COR-L47 (cell line): ENCODE measurements around the gene ARL6IP1.
A peak's percentile ranks its signal among the peaks of the same experiment; 100 is the strongest.
"Not testable (repeated sequence)": the region's sequence is repeated elsewhere in the genome, so short reads cannot be mapped to it uniquely, and the experiment has no call there.

Source experiments
- DNase-seq: peaks from one replicate; lab custom pipeline; 2025; lab: John Stamatoyannopoulos, UW

Gene ARL6IP1

DNA sequence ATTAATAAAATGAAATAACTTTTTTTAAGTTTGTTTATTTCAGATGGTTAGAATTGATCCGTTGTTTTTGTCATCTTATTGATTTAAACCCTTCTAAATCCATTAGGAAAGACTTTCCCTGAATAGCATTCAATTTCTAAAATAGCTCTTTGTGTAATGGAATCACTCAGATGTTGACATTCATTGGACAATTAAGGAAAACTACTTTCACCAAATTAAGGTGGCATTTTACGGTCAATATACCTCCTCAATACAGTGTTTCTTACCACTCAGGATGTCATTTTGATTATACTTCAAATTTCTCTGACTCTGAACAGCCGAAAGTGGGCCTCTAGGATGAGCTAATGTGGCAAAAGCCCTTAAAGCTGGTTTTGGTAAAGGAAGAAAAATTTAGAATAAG lies 1.8 kb downstream of the ARL6IP1 start:
- no peak for DNase-seq

DNA sequence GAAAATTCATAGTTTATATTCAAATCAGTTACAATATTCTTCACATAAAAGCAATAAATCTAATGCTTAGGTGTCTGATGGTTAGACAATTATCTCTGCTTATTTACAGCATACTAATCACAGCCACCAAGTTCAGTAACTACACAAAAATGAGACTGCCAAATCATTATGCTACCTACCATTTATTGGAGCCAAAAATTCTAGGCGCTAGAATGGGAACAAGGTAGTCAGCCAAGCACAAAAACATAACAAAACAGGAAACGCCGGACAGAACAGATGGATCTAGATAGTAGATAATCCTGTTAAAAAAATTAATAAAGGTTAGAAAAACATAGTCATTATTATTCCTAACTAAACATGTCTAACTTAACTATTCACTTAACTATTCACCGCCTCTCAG lies 3.6 kb downstream of the ARL6IP1 start:
- DNase-seq = no peak

- DNase-seq = no peak
Measured at GRCh38 chr16:18796377-18796776, 5.0 kb downstream of the ARL6IP1 start.

DNA sequence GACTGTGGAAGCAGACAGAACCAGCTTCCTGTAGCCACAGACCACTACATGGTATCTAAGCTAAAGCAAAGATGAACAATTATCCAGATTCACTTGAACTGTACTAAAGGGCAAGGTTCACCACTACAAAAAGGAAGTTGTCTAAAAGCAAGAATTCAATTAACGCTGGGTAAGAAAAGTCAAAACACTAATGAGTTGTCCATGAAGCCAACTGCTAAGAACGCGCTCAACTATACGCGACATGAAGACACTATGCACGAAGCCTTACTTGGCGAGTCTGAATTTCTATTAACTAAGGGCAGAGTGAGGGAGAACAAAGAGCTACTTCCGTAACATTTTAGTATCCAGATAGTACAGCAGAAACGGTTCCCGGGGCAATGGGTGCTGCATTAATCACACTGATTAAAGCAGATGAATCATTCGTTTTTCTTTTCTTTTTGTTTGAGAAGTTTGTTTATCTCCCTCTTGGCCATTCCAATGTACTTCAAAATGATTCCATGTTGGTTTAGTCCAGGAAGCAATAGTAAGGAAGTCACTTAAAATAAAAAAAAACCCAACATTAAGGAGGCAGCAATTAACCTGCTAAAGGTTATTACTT lies 8.4 kb downstream of the ARL6IP1 start:
- DNase-seq = no peak

GRCh38 chr16:18789850-18790706 lies 11.3 kb downstream of the ARL6IP1 start, which contains the start of gene RPS15A:
RPS15A (minus strand) TSS chr16:18790334; CDS start chr16:18789113, 1,221 bp downstream.
- DNase-seq = peak; percentile 96

GRCh38 chr16:18789515-18789849 lies 11.9 kb downstream of the ARL6IP1 start:
- DNase-seq = no peak

- no peak for DNase-seq
Measured at GRCh38 chr16:18788828-18789514, 12.4 kb downstream of the ARL6IP1 start.

DNA sequence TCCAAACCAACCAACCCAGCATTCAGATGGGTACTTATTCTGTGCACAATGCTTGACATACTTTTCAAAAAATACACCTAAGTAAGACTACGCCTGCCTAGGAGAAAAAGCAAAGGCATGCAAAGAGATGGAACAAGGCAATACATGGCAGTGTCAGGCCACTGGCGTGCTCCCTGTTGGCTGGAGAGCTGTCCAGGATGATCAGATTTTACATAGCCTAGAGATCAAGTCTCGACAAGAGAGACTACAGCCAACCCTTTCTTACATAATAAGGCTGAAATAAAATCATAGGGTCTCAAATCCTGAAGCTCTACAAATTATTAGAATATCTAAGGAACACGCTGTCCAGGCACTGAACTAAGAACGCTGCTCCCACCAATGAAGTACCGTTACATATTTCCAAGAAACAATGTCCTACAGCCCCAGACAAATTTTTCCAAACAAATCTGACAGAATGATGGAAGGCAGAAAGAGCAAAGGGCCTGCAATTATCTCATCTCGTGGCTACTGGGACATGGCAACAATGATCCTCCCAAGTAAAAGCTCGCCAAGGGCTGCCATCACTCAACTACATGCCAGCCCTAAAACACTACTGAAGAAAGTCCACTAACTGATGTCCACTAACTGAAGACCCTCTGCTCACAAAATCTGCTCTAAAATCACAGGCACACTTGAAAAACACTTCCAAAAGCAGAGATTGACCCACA lies 16.3 kb downstream of the ARL6IP1 start:
- no peak for DNase-seq

DNA sequence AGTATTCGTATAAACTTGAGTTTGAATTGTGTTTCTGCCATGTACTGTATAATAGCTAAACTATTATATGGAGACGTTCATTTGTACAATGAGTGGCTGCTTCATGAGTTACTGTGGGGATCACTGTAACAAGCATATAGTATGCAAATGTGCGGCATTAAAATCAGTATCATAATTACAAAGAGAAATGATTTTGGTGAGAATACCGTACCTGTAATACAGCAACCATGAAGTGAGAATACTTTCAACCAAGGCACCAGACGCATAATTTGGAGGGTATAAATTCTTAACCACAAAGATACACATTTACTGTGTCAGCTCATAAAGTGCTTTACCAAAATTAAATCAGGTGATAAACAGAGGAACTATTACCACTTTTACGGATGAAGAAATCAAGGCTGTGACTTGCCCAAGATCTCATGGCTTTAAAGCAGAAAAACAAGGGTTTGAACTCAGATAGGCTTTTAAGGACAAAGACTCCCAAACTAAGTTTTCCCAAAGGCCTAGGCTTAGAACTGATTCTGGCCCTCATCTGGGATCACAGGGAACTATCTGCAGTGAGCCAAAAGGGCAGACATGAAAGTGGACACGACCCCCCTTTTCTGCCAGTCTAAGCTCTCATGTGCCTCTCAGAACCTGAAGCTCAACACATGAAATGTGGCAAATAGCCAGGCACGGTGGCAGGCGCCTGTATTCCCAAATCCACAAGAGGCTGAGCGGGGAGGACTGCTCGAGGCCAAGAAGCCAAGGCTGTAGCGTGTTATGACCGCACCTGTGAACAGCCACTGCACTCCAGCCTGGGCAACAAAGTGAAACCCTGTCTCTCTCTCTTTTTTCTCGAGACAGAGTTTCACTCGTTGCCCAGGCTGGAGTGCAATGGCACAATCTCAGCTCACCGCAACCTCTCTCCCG lies 17.7 kb downstream of the ARL6IP1 start:
- DNase-seq = no peak

DNA sequence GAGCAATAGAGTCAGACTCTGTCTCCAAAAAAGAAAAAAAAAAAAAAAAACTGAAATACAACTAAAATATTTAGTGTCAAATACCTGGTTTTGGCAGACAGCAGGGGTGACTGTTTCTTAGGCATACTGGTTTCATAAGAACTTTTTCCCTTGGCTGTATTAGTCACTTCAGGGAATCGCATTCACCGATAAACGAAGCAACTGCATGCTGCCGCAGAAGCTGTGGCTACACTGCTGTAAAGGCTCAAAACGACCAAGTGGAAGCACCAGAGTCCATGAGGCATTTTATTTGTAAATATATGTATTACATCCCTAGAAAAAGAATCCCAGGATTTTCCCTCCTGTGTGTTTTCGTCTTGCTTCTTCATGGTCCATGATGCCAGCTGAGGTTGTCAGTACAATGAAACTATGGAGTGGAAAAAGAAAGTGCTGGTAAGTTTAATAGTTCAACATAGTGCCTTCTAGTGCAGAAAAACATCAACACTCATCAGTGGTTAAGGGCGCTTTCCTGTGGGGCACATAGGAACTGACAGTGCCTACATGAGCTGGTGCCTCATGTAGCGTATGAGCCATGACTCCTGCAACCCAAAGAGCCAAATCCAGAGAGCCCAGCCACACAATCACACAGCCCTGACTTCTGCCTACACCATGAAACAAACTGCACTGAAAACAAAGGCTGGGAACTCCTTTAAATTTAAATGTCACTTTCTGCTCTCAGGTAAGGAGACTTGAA lies 18.5 kb downstream of the ARL6IP1 start:
- DNase-seq = no peak

DNA sequence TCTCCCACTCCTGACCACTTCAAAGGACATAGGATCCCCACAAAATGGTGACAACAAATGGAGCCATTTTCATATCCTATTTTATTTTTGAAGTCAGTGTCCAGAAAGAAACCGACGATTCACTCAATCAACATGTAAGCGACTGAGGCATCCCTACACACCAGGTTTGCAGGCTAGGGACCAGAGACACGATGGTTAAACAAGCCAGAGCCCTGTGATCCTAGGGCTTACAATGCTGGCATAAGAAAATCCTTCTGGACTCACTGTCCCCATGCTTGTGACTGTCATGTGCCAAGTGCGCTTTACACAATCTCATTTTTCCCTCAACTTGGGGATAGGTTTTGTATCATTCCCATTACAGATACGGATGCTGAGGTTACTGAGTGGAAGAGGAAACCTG lies 20.1 kb downstream of the ARL6IP1 start:
- not testable (repeated sequence) for DNase-seq

- not testable (repeated sequence) for DNase-seq
Measured at GRCh38 chr16:18780460-18781026, 20.8 kb downstream of the ARL6IP1 start.

DNA sequence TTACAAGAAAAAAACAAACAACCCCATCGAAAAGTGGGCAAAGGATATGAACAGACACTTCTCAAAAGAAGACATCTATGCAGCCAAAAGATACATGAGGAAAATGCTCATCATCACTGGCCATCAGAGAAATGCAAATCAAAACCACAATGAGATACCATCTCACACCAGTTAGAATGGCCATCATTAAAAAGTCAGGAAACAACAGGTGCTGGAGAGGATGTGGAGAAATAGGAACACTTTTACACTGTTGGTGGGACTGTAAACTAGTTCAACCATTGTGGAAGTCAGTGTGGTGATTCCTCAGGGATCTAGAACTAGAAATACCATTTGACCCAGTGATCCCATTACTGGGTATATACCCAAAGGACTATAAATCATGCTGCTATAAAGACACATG lies 23.7 kb downstream of the ARL6IP1 start:
- DNase-seq = not testable (repeated sequence)

DNA sequence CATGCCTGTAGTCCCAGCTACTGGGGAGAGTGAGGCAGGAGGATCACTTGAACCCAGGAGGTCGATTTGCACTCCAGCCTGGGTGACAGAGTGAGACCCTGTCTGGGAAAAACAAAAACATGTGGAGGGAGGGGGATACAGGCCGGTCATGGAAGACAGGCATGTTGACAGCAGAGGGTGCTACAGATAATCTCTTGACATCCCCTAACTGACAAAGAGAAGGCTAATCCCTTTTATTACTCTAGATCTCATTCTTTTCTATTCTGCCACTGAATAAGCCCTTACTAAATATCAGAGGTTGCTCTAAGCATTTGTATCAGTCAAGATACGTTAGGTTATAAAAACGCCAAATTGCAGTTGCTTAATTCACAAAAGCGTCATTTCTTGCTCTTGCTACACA lies 25.0 kb downstream of the ARL6IP1 start:
- DNase-seq = not testable (repeated sequence)

GRCh38 chr16:18774651-18775050 lies 26.7 kb downstream of the ARL6IP1 start:
- not testable (repeated sequence) for DNase-seq

DNA sequence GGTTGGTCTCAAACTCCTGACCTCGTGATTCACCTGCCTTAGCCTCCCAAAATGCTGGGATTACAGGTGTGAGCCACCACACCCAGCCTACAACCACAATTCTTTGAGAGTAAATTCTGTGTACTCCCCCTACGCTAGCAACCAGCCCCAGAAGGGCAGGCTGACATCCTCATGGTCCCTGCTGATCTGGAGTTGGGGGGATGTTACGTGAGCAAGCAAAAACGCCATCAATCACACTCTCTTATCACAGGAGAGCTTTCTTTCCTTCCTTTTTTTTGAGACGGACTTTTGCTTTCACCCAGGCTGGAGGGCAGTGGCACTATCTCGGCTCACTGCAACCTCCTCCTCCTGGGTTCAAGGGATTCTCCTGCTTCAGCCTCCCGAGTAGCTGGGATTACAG lies 29.2 kb downstream of the ARL6IP1 start:
- not testable (repeated sequence) for DNase-seq

GRCh38 chr16:18770336-18770962 lies 30.9 kb downstream of the ARL6IP1 start:
- DNase-seq = not testable (repeated sequence)

- DNase-seq = not testable (repeated sequence)
Measured at GRCh38 chr16:18767217-18767616, 34.1 kb downstream of the ARL6IP1 start.

GRCh38 chr16:18762713-18763112 lies 38.6 kb downstream of the ARL6IP1 start:
- DNase-seq = not testable (repeated sequence)
